ENCODE results near the gene DYNC1I1. TPM values are rescaled to one million over a fixed set of nuclear protein-coding genes. Genes with fewer than 3 reads are reported as not detected.

Gene DYNC1I1
- total and polyA plus RNA-seq, 2 of the 13 experiments (the other 11 are each of a cell fraction or from before 2014, with no cell fraction given): not detected

GRCh38 chr7:95986178-95986764, 213.9 kb downstream of the DYNC1I1 start:
- BruUV-seq (replicated peaks): no TSS peak
- FAIRE-seq: no peak
- H3K27ac ChIP-seq (ENCODE audit: extremely low read length, insufficient read depth, low read length): no peak overlapping the region
- no peaks in the 10 kb centered on the region for H4K20me1 ChIP-seq (ENCODE audit: insufficient read depth, low read length)
- H3K4me2 ChIP-seq (ENCODE audit: low read depth, low read length): no peak overlapping the region
- no peaks in the 10 kb centered on the region; a peak in 1 of 5 replicates for H3K36me3 ChIP-seq (replicated peaks in 1 of 2; ENCODE audit: control insufficient read depth in 1 of 2, insufficient read depth in 2 of 2, low read length in 2 of 2)
- ChIA-PET CTCF (ENCODE audit: low intra/inter-chr PET ratio, low total read pairs) (no interaction called here), POLR2A (no interaction called here)
- no peak for ATAC-seq
- H3K9ac ChIP-seq (ENCODE audit: insufficient read depth, low read depth, low read length): no peak overlapping the region
- 27% methylated on average over 6 of the region's 6 CpGs for WGBS (ENCODE audit: low lambda C conversion rate)
- no peak for DNase-seq (ENCODE audit: low spot score)
- H3K27me3 ChIP-seq (ENCODE audit: control insufficient read depth in 1 of 2, insufficient read depth in 2 of 2, low read length in 2 of 2): no peaks in the 10 kb centered on the region
- no peaks in the 10 kb centered on the region for H3K9me3 ChIP-seq (ENCODE audit: low read length)
- in situ Hi-C loops (cut with HindIII; ENCODE audit: extremely low pct_ligation_motif_present, low pct_unique_long_range_greater_than_20kb): no loop called here
- intact Hi-C loops (cut with micrococcal nuclease; ENCODE audit: unreplicated experiment): no loop called here
- TF ChIP-seq ZKSCAN5 (CRISPR knock-in tag; IDR thresholded peaks at IDR 0.05): no peak
- TF ChIP-seq GMEB2 (CRISPR knock-in tag; IDR thresholded peaks at IDR 0.05; ENCODE audit: low read depth): no peak
- no peak for TF ChIP-seq SAP130 (CRISPR knock-in tag; IDR thresholded peaks at IDR 0.05; ENCODE audit: low read depth)
- TF ChIP-seq SKI (IDR thresholded peaks at IDR 0.05; ENCODE audit: partially characterized antibody): no peak
- TF ChIP-seq, protein P1, sequence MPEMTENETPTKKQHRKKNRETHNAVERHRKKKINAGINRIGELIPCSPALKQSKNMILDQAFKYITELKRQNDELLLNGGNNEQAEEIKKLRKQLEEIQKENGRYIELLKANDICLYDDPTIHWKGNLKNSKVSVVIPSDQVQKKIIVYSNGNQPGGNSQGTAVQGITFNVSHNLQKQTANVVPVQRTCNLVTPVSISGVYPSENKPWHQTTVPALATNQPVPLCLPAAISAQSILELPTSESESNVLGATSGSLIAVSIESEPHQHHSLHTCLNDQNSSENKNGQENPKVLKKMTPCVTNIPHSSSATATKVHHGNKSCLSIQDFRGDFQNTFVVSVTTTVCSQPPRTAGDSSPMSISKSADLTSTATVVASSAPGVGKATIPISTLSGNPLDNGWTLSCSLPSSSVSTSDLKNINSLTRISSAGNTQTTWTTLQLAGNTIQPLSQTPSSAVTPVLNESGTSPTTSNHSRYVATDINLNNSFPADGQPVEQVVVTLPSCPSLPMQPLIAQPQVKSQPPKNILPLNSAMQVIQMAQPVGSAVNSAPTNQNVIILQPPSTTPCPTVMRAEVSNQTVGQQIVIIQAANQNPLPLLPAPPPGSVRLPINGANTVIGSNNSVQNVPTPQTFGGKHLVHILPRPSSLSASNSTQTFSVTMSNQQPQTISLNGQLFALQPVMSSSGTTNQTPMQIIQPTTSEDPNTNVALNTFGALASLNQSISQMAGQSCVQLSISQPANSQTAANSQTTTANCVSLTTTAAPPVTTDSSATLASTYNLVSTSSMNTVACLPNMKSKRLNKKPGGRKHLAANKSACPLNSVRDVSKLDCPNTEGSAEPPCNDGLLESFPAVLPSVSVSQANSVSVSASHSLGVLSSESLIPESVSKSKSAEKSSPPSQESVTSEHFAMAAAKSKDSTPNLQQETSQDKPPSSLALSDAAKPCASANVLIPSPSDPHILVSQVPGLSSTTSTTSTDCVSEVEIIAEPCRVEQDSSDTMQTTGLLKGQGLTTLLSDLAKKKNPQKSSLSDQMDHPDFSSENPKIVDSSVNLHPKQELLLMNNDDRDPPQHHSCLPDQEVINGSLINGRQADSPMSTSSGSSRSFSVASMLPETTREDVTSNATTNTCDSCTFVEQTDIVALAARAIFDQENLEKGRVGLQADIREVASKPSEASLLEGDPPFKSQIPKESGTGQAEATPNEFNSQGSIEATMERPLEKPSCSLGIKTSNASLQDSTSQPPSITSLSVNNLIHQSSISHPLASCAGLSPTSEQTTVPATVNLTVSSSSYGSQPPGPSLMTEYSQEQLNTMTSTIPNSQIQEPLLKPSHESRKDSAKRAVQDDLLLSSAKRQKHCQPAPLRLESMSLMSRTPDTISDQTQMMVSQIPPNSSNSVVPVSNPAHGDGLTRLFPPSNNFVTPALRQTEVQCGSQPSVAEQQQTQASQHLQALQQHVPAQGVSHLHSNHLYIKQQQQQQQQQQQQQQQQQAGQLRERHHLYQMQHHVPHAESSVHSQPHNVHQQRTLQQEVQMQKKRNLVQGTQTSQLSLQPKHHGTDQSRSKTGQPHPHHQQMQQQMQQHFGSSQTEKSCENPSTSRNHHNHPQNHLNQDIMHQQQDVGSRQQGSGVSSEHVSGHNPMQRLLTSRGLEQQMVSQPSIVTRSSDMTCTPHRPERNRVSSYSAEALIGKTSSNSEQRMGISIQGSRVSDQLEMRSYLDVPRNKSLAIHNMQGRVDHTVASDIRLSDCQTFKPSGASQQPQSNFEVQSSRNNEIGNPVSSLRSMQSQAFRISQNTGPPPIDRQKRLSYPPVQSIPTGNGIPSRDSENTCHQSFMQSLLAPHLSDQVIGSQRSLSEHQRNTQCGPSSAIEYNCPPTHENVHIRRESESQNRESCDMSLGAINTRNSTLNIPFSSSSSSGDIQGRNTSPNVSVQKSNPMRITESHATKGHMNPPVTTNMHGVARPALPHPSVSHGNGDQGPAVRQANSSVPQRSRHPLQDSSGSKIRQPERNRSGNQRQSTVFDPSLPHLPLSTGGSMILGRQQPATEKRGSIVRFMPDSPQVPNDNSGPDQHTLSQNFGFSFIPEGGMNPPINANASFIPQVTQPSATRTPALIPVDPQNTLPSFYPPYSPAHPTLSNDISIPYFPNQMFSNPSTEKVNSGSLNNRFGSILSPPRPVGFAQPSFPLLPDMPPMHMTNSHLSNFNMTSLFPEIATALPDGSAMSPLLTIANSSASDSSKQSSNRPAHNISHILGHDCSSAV (CRISPR knock-in tag; IDR thresholded peaks at IDR 0.05; ENCODE audit: borderline replicate concordance): no peak
- TF ChIP-seq SIN3A (IDR thresholded peaks at IDR 0.05; ENCODE audit: borderline replicate concordance, low read depth, low read length): no peak
- no peak for TF ChIP-seq PREB (CRISPR knock-in tag; IDR thresholded peaks at IDR 0.05)
- no peak for TF ChIP-seq JUND (CRISPR knock-in tag; IDR thresholded peaks at IDR 0.05)
- TF ChIP-seq FOXA1 (IDR thresholded peaks at IDR 0.05): no peak
- TF ChIP-seq FOXA1 (CRISPR knock-in tag; IDR thresholded peaks at IDR 0.05): no peak
- TF ChIP-seq TRIM24 (CRISPR knock-in tag; IDR thresholded peaks at IDR 0.05): no peak
- no peak for TF ChIP-seq ZNF282 (IDR thresholded peaks at IDR 0.05; ENCODE audit: partially characterized antibody)
- no peak for TF ChIP-seq ZSCAN12 (CRISPR knock-in tag; IDR thresholded peaks at IDR 0.05)
- no peak overlapping the region for H3K4me3 ChIP-seq (replicated peaks in 1 of 3; ENCODE audit: insufficient read depth in 1 of 3, low read depth in 2 of 3, low read length in 3 of 3)
- H3K79me2 ChIP-seq (ENCODE audit: insufficient read depth, low read length): no peaks in the 10 kb centered on the region
- no peaks in the 10 kb centered on the region for H3K4me1 ChIP-seq (ENCODE audit: insufficient read depth, low read length)
- no peak overlapping the region for H2AFZ ChIP-seq (ENCODE audit: low read length)

Measured in HepG2 (cell line).